ENCODE measurements around the gene PTPRD.

GRCh38 chr9:8647824-8648223, 1965.0 kb downstream of the PTPRD start:
- TF ChIP-seq EZH2phosphoT487 (IDR thresholded peaks at IDR 0.05; ENCODE audit: borderline replicate concordance, low read length) (no peak), CTCF (IDR thresholded peaks at IDR 0.05; ENCODE audit: low read depth, low read length, poor library complexity, severe bottlenecking) (no peak)

Data from DOHH2 (cell line).